ENCODE results near the gene SLC22A23.

GRCh38 chr6:3277851-3278416 lies 178.9 kb downstream of the SLC22A23 start:
- TF ChIP-seq POLR2AphosphoS5 (IDR thresholded peaks at IDR 0.05; ENCODE audit: low read depth, low read length), result no peak
- no peak for TF ChIP-seq POLR2A (IDR thresholded peaks at IDR 0.05; ENCODE audit: low read depth, low read length)
- no peak for TF ChIP-seq TAF1 (IDR thresholded peaks at IDR 0.05; ENCODE audit: borderline replicate concordance, low read depth, low read length)

Measured in GM12892 (cell line).